GM03348 (cell line): Measurements from ENCODE around the gene TAS2R60.
"Not testable (repeated sequence)": the region's sequence is repeated elsewhere in the genome, so short reads cannot be mapped to it uniquely, and the experiment has no call there.

Experiments used
- DNase-seq: peaks from one replicate; pipeline ENCODE4 v3.0.0; 2012; ENCODE audit warnings: low spot score

TAS2R60 gene

DNA sequence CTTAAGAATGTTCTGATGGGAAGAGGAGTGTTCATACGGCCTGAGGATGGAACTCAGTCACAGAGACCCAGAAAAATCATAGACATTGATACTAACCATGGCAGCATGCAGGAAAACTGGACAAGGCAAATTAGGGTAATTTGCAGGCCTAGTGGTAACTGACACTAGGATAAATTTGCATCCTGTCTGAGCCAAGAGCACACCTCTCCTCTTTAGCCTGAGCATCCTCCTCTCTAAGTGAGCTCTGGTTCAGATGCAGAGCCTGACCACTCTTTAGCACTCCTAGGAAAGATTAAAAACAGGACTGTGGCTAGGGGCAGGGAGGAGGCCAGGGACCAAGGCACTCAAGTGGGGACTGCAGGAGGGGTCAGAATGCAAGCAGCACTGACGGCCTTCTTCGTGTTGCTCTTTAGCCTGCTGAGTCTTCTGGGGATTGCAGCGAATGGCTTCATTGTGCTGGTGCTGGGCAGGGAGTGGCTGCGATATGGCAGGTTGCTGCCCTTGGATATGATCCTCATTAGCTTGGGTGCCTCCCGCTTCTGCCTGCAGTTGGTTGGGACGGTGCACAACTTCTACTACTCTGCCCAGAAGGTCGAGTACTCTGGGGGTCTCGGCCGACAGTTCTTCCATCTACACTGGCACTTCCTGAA, 34.4 kb downstream of the TAS2R60 start, which contains the start of gene TAS2R41:
Gene TAS2R41 (plus strand): TSS at position 373 of the 650 bp plus-strand sequence. CDS start 0 bp downstream, at position 373.
- no peak for DNase-seq

DNA sequence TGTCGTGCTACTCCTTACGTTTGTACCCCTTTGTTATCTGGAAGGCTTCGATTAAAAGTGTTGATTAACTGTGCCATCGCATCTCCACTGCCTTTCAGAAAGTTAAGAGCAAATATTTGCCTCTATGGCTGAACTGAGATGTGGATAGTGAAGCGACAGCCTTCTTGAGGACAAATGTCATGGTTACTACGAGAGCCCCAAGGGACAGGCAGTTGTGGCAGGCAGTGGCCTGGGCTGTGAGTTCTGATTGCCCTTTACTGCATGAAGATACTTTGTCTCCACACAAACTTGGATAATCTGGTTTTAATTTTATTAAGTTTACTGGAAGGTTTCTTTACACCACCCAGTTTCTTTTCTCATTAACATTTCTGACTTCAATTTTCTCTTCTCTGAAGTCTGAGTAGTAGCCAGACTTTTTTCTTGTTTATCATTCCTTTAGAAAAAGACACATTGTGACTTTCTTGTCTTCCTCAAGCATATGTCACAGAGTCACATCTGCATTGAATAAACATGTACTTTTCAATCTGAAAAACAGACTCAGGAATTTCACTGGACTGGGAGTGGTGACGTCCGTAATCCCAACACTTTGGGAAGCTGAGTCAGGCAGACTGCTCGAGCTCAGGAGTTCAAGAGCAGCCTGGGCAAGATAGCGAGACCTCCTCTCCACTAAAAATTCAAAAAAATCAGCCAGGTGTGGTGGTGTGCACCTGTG, 36.0 kb downstream of the TAS2R60 start:
- no peak for DNase-seq

DNA sequence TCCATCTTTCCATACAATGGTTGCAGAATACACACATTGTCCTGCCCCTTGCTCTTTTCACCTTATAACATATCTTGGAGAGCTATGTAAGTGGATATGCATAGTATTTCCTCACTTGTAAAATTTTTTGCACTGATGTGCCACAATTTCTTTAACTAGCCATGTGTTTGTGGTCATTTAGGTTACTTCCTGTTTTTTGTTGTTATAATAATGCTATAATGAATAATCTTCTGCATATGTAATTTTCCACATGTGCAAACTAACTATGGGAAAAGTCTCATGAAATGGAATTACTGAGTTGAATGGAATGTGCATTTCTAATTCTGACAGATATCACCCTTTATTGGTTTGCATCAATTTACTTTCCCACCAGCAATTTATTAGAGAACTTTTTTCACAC, 37.2 kb downstream of the TAS2R60 start:
- no peak for DNase-seq

DNA sequence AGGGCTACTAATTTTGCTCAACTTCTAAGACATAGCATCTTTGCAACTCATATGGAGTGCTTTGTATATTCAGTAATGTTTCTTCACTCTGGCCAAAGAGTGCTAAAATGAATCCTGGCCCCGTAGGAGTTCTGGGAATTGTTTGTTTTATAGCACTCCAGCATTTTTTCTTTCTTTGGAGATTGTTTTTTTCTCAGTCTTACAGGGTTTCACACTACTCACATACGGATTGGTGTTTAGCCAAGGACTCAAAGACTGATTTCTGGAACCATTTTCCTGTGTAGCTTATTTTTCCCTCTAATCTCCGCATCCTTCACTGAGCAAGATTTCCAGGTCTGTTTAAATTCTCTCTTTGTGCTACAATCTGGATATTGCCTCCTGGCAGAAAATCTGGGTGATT, 40.9 kb downstream of the TAS2R60 start:
- no peak for DNase-seq

- no peak for DNase-seq
These were observed 41.8 kb downstream of the TAS2R60 start for GRCh38 chr7:143485094-143485493.

- DNase-seq: peak; percentile 39
These were observed 42.2 kb downstream of the TAS2R60 start for GRCh38 chr7:143485500-143485899.

DNA sequence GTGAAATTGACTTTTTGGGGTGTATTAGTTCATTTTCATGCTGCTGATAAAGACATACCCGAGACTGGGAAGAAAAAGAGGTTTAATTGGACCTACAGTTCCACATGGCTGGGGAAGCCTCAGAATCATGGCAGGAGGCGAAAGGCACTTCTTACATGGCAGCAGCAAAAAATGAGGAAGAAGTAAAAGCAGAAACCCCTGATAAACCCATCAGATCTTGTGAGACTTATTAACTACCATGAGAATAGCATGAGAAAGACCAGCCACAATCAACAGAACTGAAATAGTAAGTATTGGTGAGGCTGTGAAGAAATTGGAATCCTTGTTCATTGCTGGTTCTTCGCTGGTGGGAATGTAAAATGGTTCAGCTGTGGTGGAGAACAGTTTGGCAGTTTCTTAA, 43.0 kb downstream of the TAS2R60 start:
- DNase-seq: not testable (repeated sequence)

GRCh38 chr7:143487061-143487460, 43.8 kb downstream of the TAS2R60 start:
- no peak for DNase-seq

DNA sequence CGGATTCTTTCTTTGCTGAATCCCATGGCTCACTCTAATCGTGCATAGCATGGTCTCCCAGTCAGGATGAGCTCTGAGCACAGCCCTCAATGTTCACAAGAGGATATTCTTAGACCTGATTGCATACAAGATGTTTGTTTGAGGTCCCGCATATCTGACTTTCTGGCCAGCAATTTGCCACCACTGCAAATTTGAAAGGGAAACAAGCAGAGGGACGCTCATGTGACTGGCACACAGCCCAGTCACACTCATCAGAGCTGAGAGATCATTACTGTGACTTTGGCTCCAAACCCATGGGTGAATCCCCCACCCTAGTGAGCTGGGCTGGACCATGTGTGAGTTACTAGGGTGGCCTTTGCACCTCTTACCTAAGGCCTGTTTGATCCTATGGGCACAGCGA, 44.3 kb downstream of the TAS2R60 start:
- DNase-seq: peak; percentile 14

DNA sequence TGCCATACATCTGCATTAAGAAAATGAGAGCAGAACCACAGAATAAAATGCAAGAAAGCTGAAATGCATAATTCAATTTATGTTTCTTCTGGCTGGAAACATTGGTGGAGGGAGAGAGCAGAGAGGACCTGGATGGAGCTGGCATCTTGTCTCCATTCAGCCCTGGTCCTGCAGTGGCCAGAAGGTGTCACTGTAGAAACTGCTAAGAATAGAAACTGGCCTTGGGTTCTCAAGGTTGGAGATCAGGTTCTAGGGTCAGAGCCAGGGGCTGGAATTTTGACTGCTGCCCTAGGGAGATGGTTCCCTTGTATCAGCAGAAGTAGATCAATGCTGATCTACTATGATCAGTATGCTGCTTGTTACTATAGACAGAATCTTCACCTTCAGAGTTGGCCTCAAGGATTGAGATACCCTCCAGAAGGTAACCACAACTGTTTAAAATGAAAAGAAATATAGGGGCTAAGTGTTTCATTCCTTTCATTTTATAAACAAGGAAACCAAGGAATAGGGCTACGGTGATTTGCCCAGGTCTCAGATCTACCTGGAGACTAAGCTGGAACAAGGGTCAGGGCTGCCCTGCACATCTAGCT, 47.6 kb downstream of the TAS2R60 start:
- peak; percentile 31 for DNase-seq

GRCh38 chr7:143492043-143492471, 48.8 kb downstream of the TAS2R60 start:
- peak; percentile 62 for DNase-seq

DNA sequence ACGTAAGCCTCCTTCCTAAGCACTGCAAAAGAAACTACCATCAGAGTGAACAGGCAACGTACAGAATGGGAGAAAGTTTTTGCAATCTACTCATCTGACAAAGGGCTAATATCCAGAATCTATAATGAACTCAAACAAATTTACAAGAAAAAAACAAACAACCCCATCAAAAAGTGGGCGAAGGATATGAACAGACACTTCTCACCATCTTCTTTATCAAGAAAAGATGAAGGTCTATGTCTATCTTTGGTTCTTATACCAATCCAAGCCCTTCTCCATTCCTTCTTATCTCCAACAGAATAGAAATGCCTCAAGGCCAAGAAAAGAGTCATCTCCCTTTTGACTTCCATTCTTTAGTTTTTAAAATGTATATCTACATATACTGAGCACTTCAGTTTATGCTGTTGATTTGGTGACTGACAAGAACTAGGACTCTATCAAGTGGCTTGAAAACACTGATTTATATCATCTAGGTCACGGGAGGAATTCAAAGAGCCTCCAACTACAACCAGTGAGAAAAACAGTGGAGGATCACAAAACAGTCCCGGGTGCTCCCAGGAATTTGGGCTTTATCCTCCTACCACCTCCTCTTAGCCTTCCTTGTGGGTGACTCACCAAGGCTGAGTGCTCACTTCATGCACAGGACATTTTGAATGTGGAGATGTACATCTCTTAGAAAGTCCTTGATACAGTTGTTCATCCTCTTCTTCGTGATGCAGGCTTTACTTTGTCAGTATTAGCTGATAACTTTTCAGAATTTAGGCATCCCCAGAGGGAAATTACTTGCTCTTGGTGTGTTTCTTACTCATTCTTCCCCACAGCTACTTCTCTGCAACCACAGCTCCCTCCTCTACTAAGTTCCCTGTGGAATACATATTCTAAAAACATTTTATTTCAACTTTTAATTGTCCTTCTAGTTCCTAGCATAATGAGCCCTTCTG, 49.8 kb downstream of the TAS2R60 start:
- DNase-seq: peak; percentile 45

DNA sequence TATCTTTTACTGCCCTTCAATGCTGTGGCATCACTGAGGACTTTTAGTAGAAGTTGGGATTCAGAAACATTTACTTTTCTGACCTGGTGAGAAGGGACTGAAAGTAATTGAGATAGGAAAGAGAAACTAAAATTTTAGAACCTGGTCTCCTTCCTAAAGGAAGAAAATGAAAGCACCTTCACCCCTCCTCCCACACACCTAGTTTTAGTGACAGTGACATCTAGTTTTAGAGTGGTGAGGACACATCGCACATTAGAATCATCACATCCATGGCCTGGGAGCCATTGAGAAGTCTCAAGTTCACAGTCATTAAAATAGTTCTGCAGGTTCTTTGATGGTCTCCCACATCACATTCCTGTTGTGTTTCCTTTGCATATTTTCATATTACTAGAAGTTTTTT, 50.5 kb downstream of the TAS2R60 start:
- DNase-seq: no peak
